Measurements from ENCODE around the gene PDCD4.

Gene PDCD4

DNA sequence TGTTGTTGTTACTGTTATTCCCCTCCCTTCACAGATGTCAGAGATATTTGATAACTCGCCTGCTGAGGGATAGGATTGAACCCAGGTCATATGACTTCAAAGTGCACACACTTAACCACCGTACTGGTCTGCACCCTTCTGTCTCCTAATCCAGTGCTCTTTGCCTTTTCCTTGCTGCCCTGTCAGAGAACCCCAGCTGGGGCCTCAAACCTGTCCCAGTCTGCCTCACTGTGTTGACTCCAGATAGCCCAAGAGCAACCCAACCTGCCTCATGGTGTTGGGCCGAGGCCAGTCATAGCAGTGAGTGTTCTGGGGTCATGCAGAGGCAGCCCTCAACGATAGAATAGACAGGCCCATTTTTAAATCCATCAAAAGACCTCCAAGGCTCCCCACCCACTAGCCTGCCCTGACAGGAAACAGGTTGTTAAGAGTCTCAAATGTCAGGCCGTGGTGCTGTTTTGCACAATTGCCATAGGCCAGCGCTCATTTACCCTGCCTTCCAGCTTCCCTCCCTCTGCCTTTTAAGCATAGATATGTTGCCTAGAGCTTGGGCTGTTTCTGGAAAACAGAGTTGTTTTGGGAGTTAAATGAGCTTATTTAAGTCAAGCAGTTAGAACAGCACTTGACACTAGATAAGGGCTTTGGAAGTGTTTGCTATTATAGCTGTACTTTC, 37.0 kb upstream of the PDCD4 start:
- Histone ChIP-seq H3K27me3 (replicated peaks in 2 of 5; ENCODE audit: control insufficient read depth in 4 of 5, insufficient read depth in 5 of 5, low read length in 4 of 5) (no peaks in the 10 kb centered on the region), H3K27ac (ENCODE audit: insufficient read depth in 1 of 2, low read depth in 1 of 2, low read length in 2 of 2, poor library complexity in 1 of 2, severe bottlenecking in 2 of 2) (peak overlapping the region in 1 of 2 experiments; percentile 22), H3K9me3 (ENCODE audit: control extremely low read depth in 1 of 5, control insufficient read depth in 4 of 5, insufficient read depth in 2 of 5, low read depth in 1 of 5, low read length in 4 of 5) (no peaks in the 10 kb centered on the region), H3K4me1 (ENCODE audit: control extremely low read depth in 1 of 4, control insufficient read depth in 4 of 4, insufficient read depth in 4 of 4, low read length in 3 of 4) (peaks cover 0 to 19% (median 12%) of the 10 kb centered on the region in 4 experiments), H3K36me3 (ENCODE audit: control insufficient read depth in 4 of 4, insufficient read depth in 4 of 4, low read length in 3 of 4) (no peaks in the 10 kb centered on the region), H3K4me3 (ENCODE audit: control insufficient read depth in 1 of 7, extremely low read depth in 1 of 7, insufficient read depth in 4 of 7, low read depth in 2 of 7, low read length in 6 of 7) (no peak overlapping the region)
- 53% methylated on average over 5 of the region's 6 CpGs for WGBS (ENCODE audit: insufficient coverage)
- peak; percentile 36 to 87 (median 81) for DNase-seq
- POLR2A ChIA-PET = interaction anchor here (0.6 kb wide), 1 partner anchor 75 kb away, joined by 3 read pairs; no protein-coding TSS in a partner anchor
- CTCF ChIA-PET = interaction anchor here (1.3 to 3.0 kb wide), 6 partner anchors 8 to 227 kb away, joined by 3 to 16 read pairs (median 3); no protein-coding TSS in a partner anchor

DNA sequence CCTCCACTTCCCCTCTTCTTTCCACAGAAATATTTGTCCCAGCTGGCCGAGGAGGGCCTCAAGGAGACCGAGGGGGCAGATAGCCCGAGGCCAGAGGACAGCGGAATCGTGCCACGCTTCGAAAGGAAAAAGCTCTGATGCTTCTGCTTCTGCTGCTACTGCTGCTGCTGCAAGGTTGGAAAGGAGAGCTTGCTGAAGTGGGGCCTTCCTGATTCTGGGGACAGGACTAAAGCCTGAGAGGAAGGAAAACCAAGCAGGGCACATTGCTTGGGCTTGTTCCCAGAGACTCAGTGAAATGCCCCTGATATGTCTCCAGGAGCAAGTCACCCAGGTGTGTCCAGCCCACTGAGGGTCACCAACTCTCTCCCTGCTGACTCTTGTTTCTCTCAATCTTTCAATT, 35.9 kb upstream of the PDCD4 start:
- POLR2A ChIA-PET = interaction anchor here (0.5 to 1.4 kb wide), 4 partner anchors 14 to 135 kb away, joined by 3 to 4 read pairs (median 4); partner anchors contain the start of gene PDCD4
- 38% methylated on average over 2 of the region's 7 CpGs for WGBS (ENCODE audit: insufficient coverage)
- no peak for DNase-seq
- Histone ChIP-seq H3K4me3 (ENCODE audit: control insufficient read depth in 1 of 7, extremely low read depth in 1 of 7, insufficient read depth in 4 of 7, low read depth in 2 of 7, low read length in 6 of 7) (no peak overlapping the region), H3K9me3 (ENCODE audit: control extremely low read depth in 1 of 5, control insufficient read depth in 4 of 5, insufficient read depth in 2 of 5, low read depth in 1 of 5, low read length in 4 of 5) (no peaks in the 10 kb centered on the region), H3K27me3 (replicated peaks in 2 of 5; ENCODE audit: control insufficient read depth in 4 of 5, insufficient read depth in 5 of 5, low read length in 4 of 5) (no peaks in the 10 kb centered on the region), H3K36me3 (ENCODE audit: control insufficient read depth in 4 of 4, insufficient read depth in 4 of 4, low read length in 3 of 4) (no peaks in the 10 kb centered on the region), H3K27ac (ENCODE audit: insufficient read depth in 1 of 2, low read depth in 1 of 2, low read length in 2 of 2, poor library complexity in 1 of 2, severe bottlenecking in 2 of 2) (no peak overlapping the region), H3K4me1 (ENCODE audit: control extremely low read depth in 1 of 4, control insufficient read depth in 4 of 4, insufficient read depth in 4 of 4, low read length in 3 of 4) (peaks cover 0 to 19% (median 12%) of the 10 kb centered on the region in 4 experiments)
- CTCF ChIA-PET = interaction anchor here (1.2 to 3.0 kb wide), 5 partner anchors 11 to 228 kb away, joined by 3 to 16 read pairs (median 3); no protein-coding TSS in a partner anchor

DNA sequence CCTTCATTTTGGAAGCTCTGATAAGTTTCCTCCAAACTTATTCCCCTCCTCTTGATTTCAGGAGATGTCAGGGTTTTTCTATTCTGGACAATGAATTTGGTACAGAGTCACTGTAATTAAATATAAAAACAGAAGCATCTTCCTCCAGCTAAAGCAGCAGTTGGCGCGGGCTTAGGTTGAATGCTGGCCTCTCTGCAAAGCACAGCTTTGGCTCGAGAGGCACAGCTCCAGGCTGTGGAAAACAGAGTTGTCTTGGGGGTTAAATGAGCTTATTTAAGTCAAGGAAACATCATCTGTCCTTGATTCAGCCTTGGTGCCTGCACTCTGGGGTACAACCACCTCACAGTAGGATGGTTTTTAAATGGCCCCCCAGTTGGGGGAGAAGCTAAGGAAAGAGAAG, 35.0 kb upstream of the PDCD4 start:
- Histone ChIP-seq H3K27ac (ENCODE audit: insufficient read depth in 1 of 2, low read depth in 1 of 2, low read length in 2 of 2, poor library complexity in 1 of 2, severe bottlenecking in 2 of 2) (no peak overlapping the region), H3K27me3 (replicated peaks in 2 of 5; ENCODE audit: control insufficient read depth in 4 of 5, insufficient read depth in 5 of 5, low read length in 4 of 5) (no peaks in the 10 kb centered on the region), H3K4me1 (ENCODE audit: control extremely low read depth in 1 of 4, control insufficient read depth in 4 of 4, insufficient read depth in 4 of 4, low read length in 3 of 4) (peaks cover 0 to 19% (median 12%) of the 10 kb centered on the region in 4 experiments), H3K9me3 (ENCODE audit: control extremely low read depth in 1 of 5, control insufficient read depth in 4 of 5, insufficient read depth in 2 of 5, low read depth in 1 of 5, low read length in 4 of 5) (no peaks in the 10 kb centered on the region), H3K36me3 (ENCODE audit: control insufficient read depth in 4 of 4, insufficient read depth in 4 of 4, low read length in 3 of 4) (no peaks in the 10 kb centered on the region), H3K4me3 (ENCODE audit: control insufficient read depth in 1 of 7, extremely low read depth in 1 of 7, insufficient read depth in 4 of 7, low read depth in 2 of 7, low read length in 6 of 7) (no peak overlapping the region)
- 100% methylated on average over 2 of the region's 3 CpGs for WGBS (ENCODE audit: insufficient coverage)
- POLR2A ChIA-PET = interaction anchor here (1.0 to 1.4 kb wide), 2 partner anchors 18 to 35 kb away, joined by 4 read pairs; partner anchors contain the start of gene PDCD4
- DNase-seq = no peak
- CTCF ChIA-PET = interaction anchor here (0.8 to 3.0 kb wide), 9 partner anchors 9 to 46 kb away, joined by 3 to 16 read pairs (median 3); no protein-coding TSS in a partner anchor

DNA sequence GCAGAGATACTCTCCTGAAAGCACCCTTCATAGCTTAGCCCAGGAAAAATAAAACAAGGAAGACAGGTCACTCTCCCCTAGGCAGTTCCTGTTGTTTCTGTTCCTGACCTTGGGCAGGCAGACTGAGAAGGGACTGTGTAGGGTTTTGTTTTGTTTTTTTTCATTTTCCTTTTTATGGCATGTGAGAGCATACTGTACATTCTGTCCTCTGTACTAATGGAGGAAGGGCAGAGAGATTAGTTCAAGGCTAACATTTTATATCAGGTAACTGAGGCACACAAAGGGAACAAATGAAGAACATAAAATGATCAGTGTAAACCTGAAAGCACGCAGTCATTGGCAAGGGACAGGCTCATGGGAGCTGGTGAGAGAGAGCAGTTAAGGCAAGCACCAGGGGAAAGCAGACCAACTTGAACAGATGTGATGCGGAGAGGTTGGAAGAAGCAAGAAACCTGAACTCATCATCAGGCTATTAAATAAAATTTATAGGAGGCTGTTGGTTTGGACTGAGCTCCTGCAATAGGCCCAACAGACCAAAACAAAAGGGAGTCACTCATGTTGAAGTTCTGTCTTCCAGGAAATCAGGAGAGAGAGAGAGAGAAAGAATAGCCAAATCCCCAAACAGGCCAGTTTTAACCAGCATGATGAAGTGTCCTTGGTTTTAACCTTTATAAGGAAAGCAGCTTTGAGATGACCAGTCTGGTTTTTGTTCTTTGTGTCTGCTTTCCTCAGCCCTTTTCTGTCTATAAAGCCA, 34.1 kb upstream of the PDCD4 start:
- H3K27me3 ChIP-seq (replicated peaks in 2 of 5; ENCODE audit: control insufficient read depth in 4 of 5, insufficient read depth in 5 of 5, low read length in 4 of 5) = no peaks in the 10 kb centered on the region
- no peak overlapping the region for H3K27ac ChIP-seq (ENCODE audit: insufficient read depth in 1 of 2, low read depth in 1 of 2, low read length in 2 of 2, poor library complexity in 1 of 2, severe bottlenecking in 2 of 2)
- no peaks in the 10 kb centered on the region for H3K9me3 ChIP-seq (ENCODE audit: control extremely low read depth in 1 of 5, control insufficient read depth in 4 of 5, insufficient read depth in 2 of 5, low read depth in 1 of 5, low read length in 4 of 5)
- no peak for DNase-seq
- peaks cover 0 to 23% (median 16%) of the 10 kb centered on the region in 4 experiments for H3K4me1 ChIP-seq (ENCODE audit: control extremely low read depth in 1 of 4, control insufficient read depth in 4 of 4, insufficient read depth in 4 of 4, low read length in 3 of 4)
- H3K36me3 ChIP-seq (ENCODE audit: control insufficient read depth in 4 of 4, insufficient read depth in 4 of 4, low read length in 3 of 4) = no peaks in the 10 kb centered on the region
- H3K4me3 ChIP-seq (ENCODE audit: control insufficient read depth in 1 of 7, extremely low read depth in 1 of 7, insufficient read depth in 4 of 7, low read depth in 2 of 7, low read length in 6 of 7) = no peak overlapping the region
- 100% methylated on average over 1 of the region's 2 CpGs for WGBS (ENCODE audit: insufficient coverage)
- POLR2A ChIA-PET = interaction anchor here (1.4 kb wide), 1 partner anchor 34 kb away, joined by 4 read pairs; the partner anchor contains the start of gene PDCD4
- CTCF ChIA-PET = interaction anchor here (0.8 to 3.0 kb wide), 6 partner anchors 10 to 34 kb away, joined by 3 to 16 read pairs (median 4); no protein-coding TSS in a partner anchor

DNA sequence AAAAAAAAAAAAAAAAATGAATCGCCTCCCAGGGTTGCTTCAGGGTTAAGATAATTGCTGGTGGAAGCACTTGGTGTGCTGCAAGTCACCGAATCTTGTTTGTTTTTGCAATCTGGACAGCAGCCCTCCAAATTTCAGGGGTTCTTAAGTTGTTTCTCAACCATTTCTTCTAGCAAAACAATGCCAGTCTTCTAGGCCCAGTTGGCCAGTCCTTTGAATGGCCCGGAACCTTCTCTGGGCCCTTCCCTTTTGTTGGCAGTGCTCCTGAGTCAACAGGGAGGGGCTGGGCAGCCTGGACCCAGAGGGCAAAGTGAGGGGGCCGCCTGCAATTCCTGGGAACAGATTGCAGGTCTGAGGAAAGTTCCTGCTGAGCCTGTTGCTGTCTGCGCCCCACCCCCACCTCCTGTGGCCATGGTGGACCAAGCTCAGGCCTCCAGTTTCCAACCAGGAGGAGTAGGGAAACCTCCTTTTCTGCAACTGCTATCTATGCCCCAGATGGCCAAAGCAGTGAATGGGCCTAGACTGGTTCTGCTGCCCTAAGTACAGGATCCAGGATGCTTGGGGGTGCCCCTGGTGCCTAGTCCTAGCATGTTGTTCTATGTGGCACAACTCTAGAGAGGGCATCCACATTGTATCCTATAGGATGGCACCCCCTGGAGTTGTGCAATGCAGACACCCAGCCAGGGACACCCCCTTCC, 31.4 kb upstream of the PDCD4 start:
- H3K4me1 ChIP-seq (ENCODE audit: control extremely low read depth in 1 of 4, control insufficient read depth in 4 of 4, insufficient read depth in 4 of 4, low read length in 3 of 4) = peaks cover 2 to 28% (median 22%) of the 10 kb centered on the region in 4 experiments
- no peak overlapping the region for H3K27ac ChIP-seq (ENCODE audit: insufficient read depth in 1 of 2, low read depth in 1 of 2, low read length in 2 of 2, poor library complexity in 1 of 2, severe bottlenecking in 2 of 2)
- H3K36me3 ChIP-seq (ENCODE audit: control insufficient read depth in 4 of 4, insufficient read depth in 4 of 4, low read length in 3 of 4) = no peaks in the 10 kb centered on the region
- H3K4me3 ChIP-seq (ENCODE audit: control insufficient read depth in 1 of 7, extremely low read depth in 1 of 7, insufficient read depth in 4 of 7, low read depth in 2 of 7, low read length in 6 of 7) = no peak overlapping the region
- DNase-seq = no peak
- CTCF ChIA-PET = no interaction called here
- H3K27me3 ChIP-seq (replicated peaks in 2 of 5; ENCODE audit: control insufficient read depth in 4 of 5, insufficient read depth in 5 of 5, low read length in 4 of 5) = no peaks in the 10 kb centered on the region
- WGBS (ENCODE audit: insufficient coverage) = 98% methylated on average over 4 of the region's 5 CpGs
- H3K9me3 ChIP-seq (ENCODE audit: control extremely low read depth in 1 of 5, control insufficient read depth in 4 of 5, insufficient read depth in 2 of 5, low read depth in 1 of 5, low read length in 4 of 5) = no peaks in the 10 kb centered on the region
- POLR2A ChIA-PET = no interaction called here

DNA sequence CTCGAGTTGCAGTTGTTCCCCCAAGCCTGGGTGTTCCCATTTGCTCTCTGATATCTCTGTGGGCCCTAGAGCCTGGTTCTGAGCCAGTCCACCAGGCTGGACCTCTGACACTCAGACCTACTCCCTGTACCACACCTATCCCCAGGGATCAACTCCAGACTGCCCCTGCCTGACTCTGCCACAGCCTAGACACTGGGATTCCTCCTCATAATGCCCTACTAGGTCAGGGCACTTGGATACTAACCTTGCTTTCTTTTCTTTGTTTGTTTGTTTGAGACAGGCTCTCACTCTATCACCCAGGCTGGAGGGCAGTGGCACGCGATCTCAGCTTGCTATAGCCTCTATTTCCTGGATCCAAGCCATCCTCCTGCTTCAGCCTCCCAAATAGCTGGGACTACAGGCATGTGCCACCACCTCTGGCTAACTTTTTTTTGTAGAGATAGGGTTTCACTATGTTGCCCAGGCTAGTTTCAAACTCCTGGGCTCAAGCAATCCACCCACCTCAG, 30.8 kb upstream of the PDCD4 start:
- 95% methylated on average over 3 of the region's 3 CpGs for WGBS (ENCODE audit: insufficient coverage)
- H3K36me3 ChIP-seq (ENCODE audit: control insufficient read depth in 4 of 4, insufficient read depth in 4 of 4, low read length in 3 of 4) = no peaks in the 10 kb centered on the region
- H3K4me3 ChIP-seq (ENCODE audit: control insufficient read depth in 1 of 7, extremely low read depth in 1 of 7, insufficient read depth in 4 of 7, low read depth in 2 of 7, low read length in 6 of 7) = no peak overlapping the region
- DNase-seq = no peak
- no peaks in the 10 kb centered on the region for H3K27me3 ChIP-seq (replicated peaks in 2 of 5; ENCODE audit: control insufficient read depth in 4 of 5, insufficient read depth in 5 of 5, low read length in 4 of 5)
- H3K9me3 ChIP-seq (ENCODE audit: control extremely low read depth in 1 of 5, control insufficient read depth in 4 of 5, insufficient read depth in 2 of 5, low read depth in 1 of 5, low read length in 4 of 5) = no peaks in the 10 kb centered on the region
- POLR2A ChIA-PET = no interaction called here
- no peak overlapping the region for H3K27ac ChIP-seq (ENCODE audit: insufficient read depth in 1 of 2, low read depth in 1 of 2, low read length in 2 of 2, poor library complexity in 1 of 2, severe bottlenecking in 2 of 2)
- H3K4me1 ChIP-seq (ENCODE audit: control extremely low read depth in 1 of 4, control insufficient read depth in 4 of 4, insufficient read depth in 4 of 4, low read length in 3 of 4) = peaks cover 2 to 24% (median 17%) of the 10 kb centered on the region in 4 experiments
- CTCF ChIA-PET = interaction anchor here (2.2 to 6.2 kb wide), 2 partner anchors 17 to 37 kb away, joined by 6 to 34 read pairs; no protein-coding TSS in a partner anchor
